Activated CD4-positive, alpha-beta T cell treated with anti-CD3 and anti-CD28 coated beads, Interleukin-2, amount 10 ng/mL, durations not matched to agents 7 days and 5 days (primary cell): ENCODE measurements around the gene C1GALT1. TPM values are rescaled to one million over a fixed set of nuclear protein-coding genes. Genes with fewer than 3 reads are reported as not detected.

Source experiments
- CTCF ChIA-PET: fragments of 350-600 bp; sonication (Branson Sonifier 250); formaldehyde crosslinking; loops from one replicate; lab custom pipeline; 2021; ENCODE audit warnings: antibody characterized with exemption; lab: Charles Lee
- POLR2A ChIA-PET: fragments of 350-600 bp; sonication (Branson Sonifier 250); formaldehyde crosslinking; loops from one replicate; lab custom pipeline; 2021; ENCODE audit warnings: antibody characterized with exemption; lab: Charles Lee
- DNase-seq: peaks from one replicate; pipeline ENCODE4 v3.0.0-alpha.2; 2020
- H3K27ac Mint-ChIP-seq: one replicate; pipeline ENCODE4 v1.8.0; 2021; ENCODE audit warnings: mild to moderate bottlenecking, moderate library complexity, mixed read lengths
- H3K27me3 Mint-ChIP-seq: one replicate; pipeline ENCODE4 v1.8.0; 2021; ENCODE audit warnings: mixed read lengths
- H3K36me3 Mint-ChIP-seq: one replicate; pipeline ENCODE4 v1.8.0; 2021; ENCODE audit warnings: low read depth, mixed read lengths
- H3K4me1 Mint-ChIP-seq: one replicate; pipeline ENCODE4 v1.8.0; 2021; ENCODE audit warnings: mixed read lengths
- H3K4me3 Mint-ChIP-seq: one replicate; pipeline ENCODE4 v1.8.0; 2021; ENCODE audit warnings: mild to moderate bottlenecking, moderate library complexity, mixed read lengths
- H3K9me3 Mint-ChIP-seq: one replicate; pipeline ENCODE4 v1.8.0; 2021; ENCODE audit warnings: mixed read lengths
- total RNA-seq, 2 experiments: library from RNA; stranded (reverse); gene quantifications; one replicate each; pipeline ENCODE4 v1.2.3, GENCODE V29; 2021

Gene C1GALT1
- total RNA-seq, 2 experiments from 2014 or later, result 58.2 to 61.4 TPM

GRCh38 chr7:7274782-7275181 is 92.4 kb downstream of the C1GALT1 start:
- Mint-ChIP-seq H3K36me3 (no peaks in the 10 kb centered on the region), H3K27ac (no peak overlapping the region), H3K4me3 (no peak overlapping the region), H3K4me1 (no peaks in the 10 kb centered on the region), H3K27me3 (peaks cover 2% of the 10 kb centered on the region), H3K9me3 (peaks cover 6% of the 10 kb centered on the region)
- ChIA-PET POLR2A (no interaction called here), CTCF (interaction anchor here (1.1 to 1.5 kb wide), 2 partner anchors 11 to 281 kb away, joined by 4 read pairs; no protein-coding TSS in a partner anchor)
- DNase-seq, result no peak

- Mint-ChIP-seq H3K36me3 (no peaks in the 10 kb centered on the region), H3K27me3 (peaks cover 2% of the 10 kb centered on the region), H3K9me3 (peaks cover 6% of the 10 kb centered on the region), H3K4me3 (no peak overlapping the region), H3K27ac (no peak overlapping the region), H3K4me1 (no peaks in the 10 kb centered on the region)
- DNase-seq, result no peak
- CTCF ChIA-PET, result interaction anchor here (0.9 kb wide), 1 partner anchor 8 kb away, joined by 3 read pairs; no protein-coding TSS in a partner anchor
- POLR2A ChIA-PET, result no interaction called here
Observed at GRCh38 chr7:7276161-7276560, 93.8 kb downstream of the C1GALT1 start.

GRCh38 chr7:7290429-7291122 is 108.2 kb downstream of the C1GALT1 start:
- no peaks in the 10 kb centered on the region for H3K4me1 Mint-ChIP-seq
- no peak overlapping the region for H3K27ac Mint-ChIP-seq
- DNase-seq, result no peak
- no peak overlapping the region for H3K4me3 Mint-ChIP-seq
- ChIA-PET POLR2A (no interaction called here), CTCF (no interaction called here)
- no peaks in the 10 kb centered on the region for H3K36me3 Mint-ChIP-seq
- H3K9me3 Mint-ChIP-seq, result peaks cover 10% of the 10 kb centered on the region
- no peaks in the 10 kb centered on the region for H3K27me3 Mint-ChIP-seq

GRCh38 chr7:7292085-7292484 is 109.7 kb downstream of the C1GALT1 start:
- H3K4me1 Mint-ChIP-seq, result no peaks in the 10 kb centered on the region
- no peak for DNase-seq
- H3K4me3 Mint-ChIP-seq, result no peak overlapping the region
- H3K27me3 Mint-ChIP-seq, result no peaks in the 10 kb centered on the region
- ChIA-PET CTCF (interaction anchor here (1.1 kb wide), 1 partner anchor 26 kb away, joined by 3 read pairs; no protein-coding TSS in a partner anchor), POLR2A (no interaction called here)
- no peak overlapping the region for H3K27ac Mint-ChIP-seq
- peaks cover 3% of the 10 kb centered on the region for H3K9me3 Mint-ChIP-seq
- no peaks in the 10 kb centered on the region for H3K36me3 Mint-ChIP-seq

- Mint-ChIP-seq H3K4me3 (no peak overlapping the region), H3K27ac (no peak overlapping the region), H3K4me1 (no peaks in the 10 kb centered on the region), H3K9me3 (no peaks in the 10 kb centered on the region), H3K36me3 (no peaks in the 10 kb centered on the region), H3K27me3 (no peaks in the 10 kb centered on the region)
- DNase-seq, result no peak
- POLR2A ChIA-PET, result no interaction called here
- CTCF ChIA-PET, result no interaction called here
Observed at GRCh38 chr7:7292608-7293007, 110.3 kb downstream of the C1GALT1 start.

- H3K36me3 Mint-ChIP-seq, result no peaks in the 10 kb centered on the region
- no peaks in the 10 kb centered on the region for H3K27me3 Mint-ChIP-seq
- H3K9me3 Mint-ChIP-seq, result no peaks in the 10 kb centered on the region
- POLR2A ChIA-PET, result no interaction called here
- H3K4me1 Mint-ChIP-seq, result no peaks in the 10 kb centered on the region
- CTCF ChIA-PET, result no interaction called here
- no peak for DNase-seq
- no peak overlapping the region for H3K27ac Mint-ChIP-seq
- no peak overlapping the region for H3K4me3 Mint-ChIP-seq
Observed at GRCh38 chr7:7293092-7293491, 110.7 kb downstream of the C1GALT1 start.

- no peak for DNase-seq
- H3K4me1 Mint-ChIP-seq, result no peaks in the 10 kb centered on the region
- H3K36me3 Mint-ChIP-seq, result no peaks in the 10 kb centered on the region
- H3K4me3 Mint-ChIP-seq, result no peak overlapping the region
- peaks cover 2% of the 10 kb centered on the region for H3K9me3 Mint-ChIP-seq
- H3K27ac Mint-ChIP-seq, result no peak overlapping the region
- CTCF ChIA-PET, result no interaction called here
- POLR2A ChIA-PET, result no interaction called here
- no peaks in the 10 kb centered on the region for H3K27me3 Mint-ChIP-seq
Observed at GRCh38 chr7:7294911-7295310, 112.6 kb downstream of the C1GALT1 start.
